Epithelial cell of esophagus (primary cell): ENCODE data around the gene PIP5K1C.

Source experiments
- DNase-seq: peaks from one replicate; pipeline ENCODE4 v3.0.0; 2010; ENCODE audit warnings: low read depth
- H3K4me3 ChIP-seq: 2 replicates; pipeline ENCODE4 v1.5.1; 2011; ENCODE audit warnings: mild to moderate bottlenecking, low read length, control low read depth
- TF ChIP-seq, protein P1 (sequence below): IDR thresholded peaks from 2 replicates; pipeline ENCODE4 v1.5.1; 2011; ENCODE audit warnings: low read depth, mild to moderate bottlenecking, low read length, control low read depth, inconsistent platforms; ENCODE audit not compliant: insufficient read depth; ENCODE audit errors: missing control alignments

Gene PIP5K1C

DNA sequence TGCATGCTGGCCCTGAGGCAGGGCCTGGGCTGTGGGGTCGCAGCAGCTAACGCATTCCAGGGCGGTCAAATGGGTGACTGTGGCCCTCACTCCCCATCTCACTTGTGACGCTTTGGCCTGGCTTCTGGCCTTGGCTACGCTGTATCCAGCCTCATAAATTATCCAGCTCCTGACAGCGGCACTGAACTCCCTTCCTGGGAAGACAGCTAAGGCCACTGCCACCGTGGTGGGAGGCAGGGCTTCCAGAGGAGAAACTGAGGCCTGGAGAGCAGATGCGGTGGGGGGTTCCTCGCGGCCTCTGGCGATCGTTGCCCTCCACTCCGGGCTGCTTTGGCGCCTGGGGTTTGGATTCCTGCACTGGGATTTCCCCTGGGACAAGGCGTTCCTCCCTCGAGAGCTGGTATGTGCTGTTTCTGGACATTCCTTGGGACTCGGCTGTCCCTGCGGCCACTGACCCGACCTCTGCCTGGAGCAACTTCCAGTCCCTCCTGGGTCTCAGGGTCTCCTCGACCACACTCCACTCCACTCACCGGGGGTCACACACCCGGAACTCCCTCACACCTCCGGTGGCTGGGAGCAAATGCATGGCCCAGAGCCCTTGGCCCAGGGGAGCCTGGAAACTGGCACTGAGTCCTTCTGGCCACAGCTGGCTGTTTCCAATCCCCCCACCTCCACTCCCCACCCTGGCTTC lies 97.0 kb downstream of the PIP5K1C start:
- DNase-seq = no peak
- TF ChIP-seq, protein P1, sequence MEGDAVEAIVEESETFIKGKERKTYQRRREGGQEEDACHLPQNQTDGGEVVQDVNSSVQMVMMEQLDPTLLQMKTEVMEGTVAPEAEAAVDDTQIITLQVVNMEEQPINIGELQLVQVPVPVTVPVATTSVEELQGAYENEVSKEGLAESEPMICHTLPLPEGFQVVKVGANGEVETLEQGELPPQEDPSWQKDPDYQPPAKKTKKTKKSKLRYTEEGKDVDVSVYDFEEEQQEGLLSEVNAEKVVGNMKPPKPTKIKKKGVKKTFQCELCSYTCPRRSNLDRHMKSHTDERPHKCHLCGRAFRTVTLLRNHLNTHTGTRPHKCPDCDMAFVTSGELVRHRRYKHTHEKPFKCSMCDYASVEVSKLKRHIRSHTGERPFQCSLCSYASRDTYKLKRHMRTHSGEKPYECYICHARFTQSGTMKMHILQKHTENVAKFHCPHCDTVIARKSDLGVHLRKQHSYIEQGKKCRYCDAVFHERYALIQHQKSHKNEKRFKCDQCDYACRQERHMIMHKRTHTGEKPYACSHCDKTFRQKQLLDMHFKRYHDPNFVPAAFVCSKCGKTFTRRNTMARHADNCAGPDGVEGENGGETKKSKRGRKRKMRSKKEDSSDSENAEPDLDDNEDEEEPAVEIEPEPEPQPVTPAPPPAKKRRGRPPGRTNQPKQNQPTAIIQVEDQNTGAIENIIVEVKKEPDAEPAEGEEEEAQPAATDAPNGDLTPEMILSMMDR = no peak
- no peak overlapping the region for H3K4me3 ChIP-seq

DNA sequence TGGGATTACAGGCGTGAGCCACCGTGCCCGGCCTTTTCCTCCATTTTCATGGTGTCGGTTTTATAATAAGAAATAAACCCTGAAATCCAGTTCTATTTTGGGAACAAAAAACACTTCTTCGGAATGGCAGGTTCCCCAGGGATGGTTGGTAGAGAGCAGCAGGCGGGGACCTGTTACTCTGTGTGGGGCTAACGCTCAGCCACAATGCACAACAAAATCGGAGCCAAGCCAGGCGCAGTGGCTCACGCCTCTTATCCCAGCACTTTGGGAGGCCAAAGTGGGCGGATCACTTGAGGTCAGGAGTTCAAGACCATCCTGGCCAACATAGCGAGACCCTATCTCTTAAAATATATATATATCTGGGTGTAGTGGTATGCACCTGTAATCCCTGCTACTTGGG lies 99.2 kb downstream of the PIP5K1C start:
- no peak for DNase-seq
- TF ChIP-seq, protein P1 = no peak
- H3K4me3 ChIP-seq = no peak overlapping the region

DNA sequence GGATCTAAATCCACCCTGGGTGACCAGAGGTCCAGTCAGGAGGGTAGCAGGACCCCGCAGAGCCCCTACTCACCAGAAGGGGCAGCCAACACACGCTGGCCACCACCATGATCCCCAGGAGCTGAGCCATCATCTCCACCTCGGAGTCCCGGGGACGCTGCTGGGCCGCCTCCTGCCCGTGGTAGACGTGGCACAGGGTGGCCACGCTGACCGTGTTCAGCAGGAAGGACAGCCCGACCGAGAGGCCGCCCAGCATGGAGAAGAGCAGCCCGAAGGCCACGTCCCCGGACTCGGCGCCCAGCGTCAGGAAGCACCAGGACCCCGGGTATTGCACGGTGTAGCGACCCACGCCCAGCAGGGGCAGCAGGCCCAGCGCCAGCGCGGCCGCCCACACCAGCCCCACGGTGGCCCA lies 100.5 kb downstream of the PIP5K1C start:
- no peak overlapping the region for H3K4me3 ChIP-seq
- no peak for DNase-seq
- TF ChIP-seq, protein P1 = no peak

DNA sequence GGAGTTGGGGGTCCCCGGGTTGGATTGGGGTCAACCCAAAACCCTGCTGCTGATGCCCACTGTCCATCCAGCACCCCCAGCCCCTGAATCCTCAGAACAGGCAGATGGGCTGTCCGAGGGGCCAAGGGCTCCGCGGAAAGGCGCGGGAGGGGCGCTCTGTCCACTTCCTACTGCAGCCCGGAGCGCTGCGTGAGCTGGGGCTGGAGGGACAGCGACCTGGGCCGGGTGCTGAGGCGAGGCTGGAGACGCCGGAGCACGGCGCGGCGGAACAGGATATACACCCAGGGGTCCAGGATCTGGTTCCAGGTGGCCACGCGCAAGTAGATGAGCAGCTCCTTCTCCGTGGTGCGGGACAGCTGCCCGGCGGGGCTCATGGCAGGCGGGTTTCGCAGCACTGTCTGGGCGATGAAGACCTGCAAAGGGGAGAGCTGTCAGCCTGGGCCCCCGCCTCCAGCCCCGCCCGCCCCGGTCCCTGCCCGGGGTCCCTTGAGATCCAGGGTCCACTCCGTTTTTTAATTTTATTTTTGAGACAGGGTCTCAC lies 104.7 kb downstream of the PIP5K1C start:
- DNase-seq = no peak
- TF ChIP-seq, protein P1 = no peak
- H3K4me3 ChIP-seq = no peak overlapping the region

DNA sequence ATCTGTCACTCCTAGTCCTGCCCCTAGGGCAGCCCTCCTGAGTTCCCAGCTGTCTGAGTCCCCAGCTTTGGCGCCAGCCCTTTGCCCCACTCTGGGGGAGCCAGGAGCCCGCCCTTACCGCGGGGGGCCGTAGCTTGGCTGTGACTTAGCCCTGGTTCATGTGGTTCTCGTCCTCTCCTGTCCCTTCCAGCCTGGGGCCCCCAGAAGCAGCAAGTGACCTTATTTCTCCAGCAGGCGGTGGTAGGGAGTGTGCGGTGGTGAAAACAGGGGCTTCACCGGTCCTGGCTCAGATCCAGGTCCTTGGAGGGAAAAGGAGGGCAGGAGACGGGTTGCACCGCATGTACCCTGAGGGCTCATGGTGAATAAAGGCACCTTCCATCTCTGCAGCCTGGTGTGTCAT lies 107.1 kb downstream of the PIP5K1C start:
- H3K4me3 ChIP-seq = no peak overlapping the region
- DNase-seq = no peak
- TF ChIP-seq, protein P1 = no peak

DNA sequence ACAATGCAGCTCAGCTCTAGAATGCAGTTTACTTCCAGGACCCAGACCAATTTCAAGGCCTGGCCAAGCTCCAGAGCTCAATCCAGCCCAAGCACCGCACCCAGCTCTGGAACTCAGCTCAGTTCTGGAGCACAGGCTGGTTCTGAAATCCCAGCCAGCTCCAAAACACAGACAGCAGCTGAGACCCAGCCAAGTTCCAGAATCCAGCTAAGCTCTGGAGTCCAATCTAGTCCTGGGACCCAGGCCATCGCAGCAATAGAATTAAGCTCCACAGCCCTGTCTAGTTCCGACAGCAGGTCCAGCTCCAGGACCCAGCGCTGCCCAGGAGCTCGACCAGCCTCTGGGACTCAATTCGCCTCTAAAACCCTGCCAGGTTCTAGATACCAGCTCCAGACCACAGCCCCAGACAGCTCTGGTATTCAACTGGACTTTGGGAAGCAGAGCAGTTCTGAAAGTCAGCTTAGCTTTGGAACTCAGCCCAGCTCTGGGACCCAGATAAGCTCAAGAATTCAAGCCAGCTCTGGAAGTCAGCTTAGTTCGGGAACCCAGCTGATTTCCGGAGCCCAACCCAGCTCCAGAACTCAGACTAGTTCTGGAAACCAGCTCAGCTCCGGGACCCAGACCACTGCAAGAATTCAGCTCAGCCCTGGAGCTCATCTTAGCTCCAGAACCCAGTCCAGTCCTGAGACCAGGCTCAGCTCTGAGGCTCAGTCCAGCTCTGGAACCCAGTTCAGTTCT lies 108.2 kb downstream of the PIP5K1C start:
- DNase-seq = no peak
- TF ChIP-seq, protein P1 = no peak
- no peak overlapping the region for H3K4me3 ChIP-seq
